IPS DF 19.7 (cell line): ENCODE results near the gene DYRK4.

Source experiments
- DNase-seq: peaks from one replicate; pipeline ENCODE4 v3.0.0-alpha.2; 2013; ENCODE audit warnings: low read depth, low spot score

The DYRK4 gene

DNA sequence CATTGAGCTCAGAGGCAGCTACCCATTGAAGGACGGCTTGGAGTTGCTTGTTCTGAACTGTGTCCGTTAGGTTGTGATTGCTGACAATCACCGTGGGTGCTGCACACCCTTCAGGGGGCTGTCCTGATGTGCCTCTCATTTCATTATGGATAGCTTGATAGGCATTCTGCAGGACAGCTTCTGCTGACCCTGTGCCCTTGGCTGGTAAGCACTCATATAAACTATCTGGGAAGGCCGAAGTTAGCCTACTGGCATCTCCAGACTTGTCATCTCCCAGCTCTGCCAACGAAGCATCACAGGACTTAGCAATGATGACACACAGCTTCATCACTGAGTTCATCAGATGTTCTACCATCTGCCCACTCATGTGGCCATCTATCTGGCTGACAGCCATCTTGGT, 64.5 kb downstream of the DYRK4 start:
- no peak for DNase-seq

DNA sequence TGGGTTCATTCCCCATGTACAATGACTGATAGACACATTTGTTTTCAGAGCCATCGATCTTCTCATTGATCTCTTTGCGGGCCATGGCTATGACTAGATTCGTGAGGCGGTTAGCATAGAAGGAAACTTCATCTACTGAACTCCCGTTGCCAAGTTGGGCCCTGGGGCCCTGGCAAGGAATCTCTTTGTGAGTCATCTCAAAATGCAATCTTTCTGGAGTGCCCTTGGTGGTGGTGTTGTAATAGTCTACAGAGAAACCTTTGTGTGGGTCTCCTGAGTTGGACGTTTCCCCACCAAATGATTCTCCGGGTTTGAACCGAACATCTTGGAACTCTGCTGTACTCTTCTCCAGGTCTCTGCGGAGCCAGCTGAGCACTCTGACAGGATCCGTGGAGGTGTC, 66.4 kb downstream of the DYRK4 start:
- no peak for DNase-seq

DNA sequence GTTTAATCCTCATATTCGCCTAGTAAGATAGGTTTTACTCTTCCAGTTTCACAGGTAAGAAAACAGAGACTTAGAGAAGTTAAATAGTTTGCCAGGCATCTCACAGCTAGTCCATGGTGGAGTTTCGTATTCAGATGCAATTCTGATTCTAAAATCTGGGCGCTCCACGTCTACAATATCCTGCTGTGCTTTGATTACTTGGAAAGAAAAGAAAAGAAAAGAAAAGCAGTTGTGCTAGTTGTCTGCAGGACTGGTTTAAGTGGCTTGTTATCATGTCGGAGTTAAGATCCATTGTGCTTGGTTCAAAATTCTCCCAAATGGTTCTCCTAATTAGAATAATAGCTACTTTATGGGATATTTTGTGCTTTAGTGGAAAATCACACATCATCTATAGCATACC, 68.3 kb downstream of the DYRK4 start:
- DNase-seq, result no peak

DNA sequence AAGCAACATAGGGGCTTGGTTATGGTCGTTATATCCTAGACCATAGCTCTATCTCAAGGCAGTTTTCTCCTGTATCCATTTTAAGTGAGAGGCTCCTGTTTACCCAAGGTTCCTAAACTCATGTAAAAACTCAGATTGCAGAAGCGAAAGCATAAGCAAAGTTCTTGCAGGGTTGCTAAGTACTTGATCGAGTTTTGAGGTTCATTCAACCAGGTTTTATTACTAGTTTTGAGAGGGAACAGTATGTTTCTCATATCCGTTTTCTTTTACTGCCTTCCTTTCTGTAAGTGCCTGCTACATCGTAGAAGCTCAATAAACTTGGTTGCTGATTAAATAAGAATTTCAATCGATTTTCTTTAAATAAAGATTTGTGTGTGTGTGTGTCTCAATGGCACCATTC, 81.7 kb downstream of the DYRK4 start:
- no peak for DNase-seq

DNA sequence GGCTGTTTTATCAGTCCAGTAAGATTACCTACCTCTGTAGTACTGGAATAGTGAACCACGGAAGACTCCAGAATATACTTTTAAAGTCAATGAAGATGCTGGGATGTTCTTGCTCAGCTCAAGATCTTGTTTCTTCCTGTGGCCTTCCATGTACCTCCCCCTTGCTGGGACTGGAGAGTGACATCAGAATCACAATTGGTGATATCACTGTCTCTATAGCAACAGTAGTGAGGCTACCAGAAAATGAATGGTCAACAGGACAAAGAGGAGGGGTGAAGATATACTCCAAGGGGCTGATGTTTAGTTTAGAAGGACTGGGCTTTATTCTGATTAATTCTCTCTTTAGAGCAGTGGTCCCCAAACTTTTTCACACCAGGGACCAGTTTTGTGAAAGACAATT, 83.0 kb downstream of the DYRK4 start:
- DNase-seq, result no peak

DNA sequence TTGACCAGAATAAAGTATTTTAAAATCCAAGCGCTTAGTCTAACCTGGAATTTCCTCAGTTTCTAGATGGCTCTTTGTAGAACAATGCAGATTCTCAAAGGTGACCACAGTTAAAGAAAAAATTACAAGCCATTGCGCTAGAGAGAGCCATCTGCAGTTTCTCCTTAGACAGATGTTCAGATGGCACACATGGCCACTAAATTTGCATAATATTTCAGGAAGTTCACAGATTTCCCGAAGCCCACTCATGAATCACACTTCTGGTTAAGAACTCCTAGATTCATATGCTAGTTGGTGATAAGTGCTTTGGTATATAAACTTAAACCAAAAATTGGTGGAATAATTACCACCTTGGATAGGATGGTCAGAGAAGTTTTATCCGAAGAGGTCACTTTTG, 86.1 kb downstream of the DYRK4 start:
- no peak for DNase-seq

DNA sequence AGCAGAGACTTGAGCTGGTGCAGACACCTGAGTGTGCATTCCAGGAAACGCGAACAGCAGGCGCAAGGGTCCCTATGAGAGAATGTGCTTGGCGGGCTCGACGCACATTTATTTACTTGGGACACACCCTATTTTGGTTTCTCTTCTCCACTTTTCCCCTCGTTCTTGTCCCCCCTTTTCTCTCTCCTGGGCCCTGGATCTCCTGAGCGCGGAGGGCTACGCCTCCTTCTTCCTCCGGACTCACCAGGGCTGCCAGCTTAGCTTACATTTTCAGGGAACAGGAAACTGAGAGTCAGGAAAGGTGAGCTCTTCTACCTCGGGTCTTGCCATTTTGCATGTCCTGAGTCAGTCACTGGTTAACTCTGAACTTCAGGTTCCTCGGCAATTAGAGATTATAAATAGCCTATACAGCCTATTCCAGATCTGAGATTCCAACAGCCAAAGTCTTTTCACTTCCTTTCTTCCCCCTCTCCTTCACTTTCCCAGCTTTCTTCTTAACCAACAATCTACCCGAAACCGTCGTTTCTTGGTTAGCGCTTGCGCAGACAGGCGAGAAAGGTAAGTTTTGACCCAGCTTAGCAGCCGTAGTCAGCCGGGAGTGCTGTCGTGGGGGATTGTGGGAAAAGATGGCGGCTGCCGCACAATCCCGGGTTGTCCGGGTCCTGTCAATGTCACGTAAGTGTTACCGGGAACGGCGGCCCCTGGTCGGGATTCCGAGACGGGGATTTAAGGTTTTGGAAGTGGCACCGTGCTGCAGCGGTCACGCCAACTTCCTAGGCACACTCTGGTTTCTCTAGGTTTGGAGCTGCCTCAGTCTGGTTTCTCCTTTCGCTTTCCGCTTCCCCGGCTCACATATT, 86.7 kb downstream of the DYRK4 start, which contains the start of the genes AKAP3 and NDUFA9:
AKAP3 (minus strand) TSS at position 551 of the 857 bp plus-strand sequence. CDS start 10,855 bp downstream, outside the sequence.
NDUFA9 (plus strand) TSS at position 614 of the 857 bp plus-strand sequence; CDS start at position 627, 13 bp downstream.
- DNase-seq, result peak; percentile 75

DNA sequence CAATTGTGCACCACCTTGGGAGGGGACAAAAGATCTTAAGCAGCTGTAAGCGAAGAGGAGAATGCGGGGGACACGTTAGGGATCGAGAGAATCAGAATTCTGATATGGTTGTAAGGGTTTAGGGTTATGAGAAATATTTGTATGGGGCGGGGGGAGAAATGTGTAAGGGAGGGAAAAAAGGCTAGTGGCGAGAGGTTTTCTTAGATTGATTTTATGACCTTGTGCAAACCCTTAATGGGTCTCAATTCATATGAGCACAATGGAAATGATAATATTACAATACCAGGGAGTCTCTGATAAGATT, 87.3 kb downstream of the DYRK4 start:
- no peak for DNase-seq

DNA sequence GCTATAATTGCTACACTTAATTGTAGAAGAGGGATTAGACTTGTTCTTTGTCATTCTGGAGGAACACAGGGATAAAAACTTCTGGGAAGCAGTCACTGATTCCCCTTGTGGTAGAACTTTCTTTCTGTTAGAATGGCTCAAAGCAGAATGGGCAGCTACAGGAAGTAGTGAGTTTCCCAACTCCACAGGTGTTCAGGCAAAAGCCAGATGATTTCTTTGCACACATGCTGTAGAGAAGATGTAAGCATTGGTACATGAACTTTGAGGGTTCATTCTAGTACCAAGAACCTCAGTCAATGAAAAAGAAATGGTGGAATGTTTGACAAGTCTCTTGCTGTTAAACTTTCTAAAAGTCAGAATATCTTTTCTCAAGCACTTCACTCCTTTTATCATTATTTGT, 91.2 kb downstream of the DYRK4 start:
- DNase-seq, result no peak

DNA sequence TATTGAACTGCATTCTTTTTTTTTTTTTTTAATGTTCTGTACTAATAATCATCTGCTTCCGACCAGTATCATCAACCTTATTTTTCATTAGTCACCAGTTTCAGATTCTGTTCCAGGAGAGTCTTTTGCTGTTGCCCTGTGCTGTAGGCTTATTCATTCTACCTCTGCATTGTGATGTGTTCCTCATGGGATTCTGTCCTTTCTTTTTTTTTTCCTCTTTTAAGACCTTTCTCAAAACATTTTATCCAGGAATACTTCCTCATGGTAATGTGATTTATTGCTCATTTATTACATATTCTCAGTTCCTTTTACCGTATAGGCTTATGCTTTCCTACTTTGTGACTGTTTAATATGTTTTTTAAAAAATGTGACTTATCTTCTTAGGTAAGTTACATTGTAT, 91.7 kb downstream of the DYRK4 start:
- no peak for DNase-seq
